Mesodermal cell (in vitro differentiated cells): Measurements from ENCODE around the gene PTTG1IP.
"Not testable (repeated sequence)": the region's sequence is repeated elsewhere in the genome, so short reads cannot be mapped to it uniquely, and the experiment has no call there.

Experiments used
- H3K27ac ChIP-seq: 2 replicates; pipeline ENCODE4 v1.7.0; 2013; ENCODE audit warnings: mild to moderate bottlenecking, low read depth, low read length, moderate library complexity; ENCODE audit not compliant: severe bottlenecking
- H3K36me3 ChIP-seq: 2 replicates; pipeline ENCODE4 v1.7.1; 2013; ENCODE audit warnings: mild to moderate bottlenecking, low read length, moderate library complexity; ENCODE audit not compliant: control insufficient read depth, insufficient read depth
- H3K4me1 ChIP-seq: one replicate; pipeline ENCODE4 v1.7.1; 2013; ENCODE audit warnings: mild to moderate bottlenecking, low read length; ENCODE audit not compliant: insufficient read depth, control insufficient read depth, poor library complexity, severe bottlenecking
- H3K4me3 ChIP-seq: 2 replicates; pipeline ENCODE4 v1.7.0; 2013; ENCODE audit warnings: low read length, control low read depth, mild to moderate bottlenecking; ENCODE audit not compliant: insufficient read depth, poor library complexity, severe bottlenecking; ENCODE audit errors: extremely low read depth
- H3K9me3 ChIP-seq: 2 replicates; pipeline ENCODE4 v1.7.1; 2013; ENCODE audit warnings: mild to moderate bottlenecking, low read length, moderate library complexity; ENCODE audit not compliant: control insufficient read depth
- WGBS, 2 experiments: methylation state at CpG; one replicate each; pipeline ENCODE4 v1.1.5; 2013; ENCODE audit warnings: missing lambda C conversion rate in 2 of 2; ENCODE audit not compliant: insufficient coverage in 2 of 2; 5-methylcytosine and 5-hydroxymethylcytosine counted together

PTTG1IP gene

DNA sequence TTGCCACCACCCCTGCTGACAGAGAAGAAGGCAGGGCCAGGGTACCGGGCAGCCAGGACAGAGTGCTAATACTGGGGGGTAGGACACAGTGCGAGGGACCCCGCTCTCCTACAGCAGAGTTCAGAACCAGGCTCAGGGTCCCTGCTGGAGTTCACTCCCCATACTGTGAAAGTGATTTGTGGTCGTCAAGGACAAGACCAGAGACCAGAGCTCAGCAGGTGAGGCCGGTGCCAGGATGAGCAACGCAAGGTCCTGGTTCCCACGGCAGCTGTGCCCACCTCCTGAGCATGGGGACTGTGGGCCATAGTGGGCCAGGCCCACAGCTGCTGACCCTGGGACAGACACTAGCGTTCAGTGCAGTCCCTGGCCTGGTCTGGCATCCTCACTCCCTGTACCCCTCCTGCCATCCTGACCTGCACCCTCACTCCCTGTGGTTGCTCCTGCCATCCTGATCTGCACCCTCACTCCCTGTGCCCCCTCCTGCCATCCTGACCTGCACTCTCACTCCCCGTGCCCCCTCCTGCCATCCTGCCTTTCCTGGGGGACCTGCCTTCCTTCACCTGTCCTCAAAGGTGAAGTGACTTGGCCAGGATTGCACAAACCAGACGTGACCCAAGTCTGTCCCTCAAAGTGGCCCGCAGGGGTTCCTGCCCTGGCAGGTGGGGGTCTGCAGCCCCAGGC lies 13.8 kb upstream of the PTTG1IP start:
- WGBS, 2 experiments: 88 to 92% methylated on average over 11 of the region's 11 CpGs
- Histone ChIP-seq H3K4me1 (no peaks in the 10 kb centered on the region), H3K27ac (no peak overlapping the region), H3K36me3 (no peaks in the 10 kb centered on the region), H3K9me3 (no peaks in the 10 kb centered on the region), H3K4me3 (no peak overlapping the region)

DNA sequence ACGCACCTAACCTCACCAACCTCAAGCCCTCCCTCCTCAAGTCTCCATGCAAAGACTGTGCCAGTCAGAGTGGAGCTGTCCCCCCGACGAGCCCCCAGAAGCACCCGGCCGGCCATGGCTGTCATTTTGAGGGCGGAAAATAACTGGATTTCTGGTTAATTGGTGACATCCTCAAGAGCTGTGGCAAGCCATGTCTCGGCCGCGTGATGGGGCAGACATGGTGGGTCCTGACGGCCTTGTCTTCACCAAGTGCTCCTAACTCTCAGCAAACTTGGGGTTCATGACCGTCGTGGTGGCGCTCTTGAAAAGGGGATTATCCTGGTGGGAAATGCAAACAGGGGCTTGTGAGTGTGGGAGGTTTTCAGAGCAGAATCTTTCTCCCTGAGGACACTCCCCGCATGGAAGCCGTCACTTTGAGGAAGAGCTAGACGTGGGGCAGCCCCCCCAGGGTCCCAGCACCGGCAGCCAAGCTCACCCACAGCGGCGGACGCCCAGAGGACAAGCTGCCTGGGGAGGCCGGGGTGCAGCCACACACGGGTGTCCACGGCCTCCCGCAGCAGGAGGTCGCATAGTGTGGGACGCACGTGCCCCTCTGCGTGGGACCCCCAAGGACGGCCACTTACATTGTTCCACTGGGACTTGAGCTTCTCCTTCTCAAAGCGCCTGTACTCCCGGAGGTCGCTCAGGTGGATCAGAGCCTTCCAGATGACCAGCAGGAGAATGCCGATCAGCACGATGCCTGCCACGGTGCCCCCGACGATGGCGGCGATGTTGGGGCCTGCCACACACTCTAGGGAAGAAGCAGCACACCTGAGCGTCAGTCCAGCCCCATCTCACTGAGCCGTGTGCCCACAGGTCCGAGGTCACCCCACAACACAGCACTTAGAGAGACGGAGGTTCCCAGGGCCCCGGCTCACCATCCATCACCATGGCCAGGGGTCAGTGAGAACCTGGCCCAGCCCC lies 12.9 kb upstream of the PTTG1IP start:
- 93% methylated on average over 35 to 41 of the region's 44 CpGs for WGBS, 2 experiments
- no peak overlapping the region for H3K4me3 ChIP-seq
- peaks cover 1% of the 10 kb centered on the region for H3K4me1 ChIP-seq
- no peaks in the 10 kb centered on the region for H3K36me3 ChIP-seq
- no peak overlapping the region for H3K27ac ChIP-seq
- H3K9me3 ChIP-seq: no peaks in the 10 kb centered on the region

DNA sequence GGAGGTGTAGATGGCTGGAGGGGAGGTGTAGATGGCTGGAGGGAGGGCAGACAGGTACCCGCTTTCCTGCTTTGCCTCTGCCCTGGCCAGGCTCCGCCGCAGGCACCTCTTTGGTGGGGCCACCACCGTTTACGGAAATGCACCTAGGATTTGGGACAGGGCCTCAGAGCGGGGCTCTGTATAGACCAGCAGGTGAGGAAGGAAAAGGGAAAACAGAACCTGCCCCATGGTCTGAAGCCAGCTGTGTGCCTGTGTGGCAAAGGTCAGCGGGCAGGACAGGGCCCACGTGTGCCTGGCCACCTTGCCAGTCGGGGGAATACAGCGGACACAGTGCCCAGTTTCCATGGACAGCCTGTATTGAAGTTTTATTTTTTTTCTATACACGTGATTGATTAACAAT lies 12.1 kb upstream of the PTTG1IP start:
- H3K4me1 ChIP-seq: peaks cover 8% of the 10 kb centered on the region
- 87 to 92% methylated on average over 8 to 10 of the region's 11 CpGs for WGBS, 2 experiments

DNA sequence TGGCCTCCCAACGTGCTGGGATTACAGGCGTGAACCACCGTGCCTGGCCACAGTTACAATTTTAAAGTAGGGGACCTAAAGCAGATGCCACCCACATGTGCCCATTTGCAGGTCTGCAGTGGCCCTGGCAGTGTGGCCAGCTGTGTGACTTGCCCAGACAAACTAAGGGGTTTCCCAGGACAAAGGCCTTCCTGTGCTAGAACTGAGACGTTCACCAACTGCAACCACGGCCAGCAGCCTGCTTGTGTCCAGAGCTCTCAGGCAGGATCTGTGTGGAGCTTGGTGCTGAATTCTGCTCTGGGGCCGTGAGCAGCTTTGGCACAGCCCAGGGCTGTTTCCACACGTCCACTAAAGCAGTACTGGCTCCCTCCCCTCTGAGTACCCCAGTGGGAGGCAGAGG lies 10.6 kb upstream of the PTTG1IP start:
- H3K4me1 ChIP-seq: peaks cover 8% of the 10 kb centered on the region
- WGBS, 2 experiments: 84% methylated on average over 5 to 7 of the region's 7 CpGs
- H3K9me3 ChIP-seq: no peaks in the 10 kb centered on the region
- no peaks in the 10 kb centered on the region for H3K36me3 ChIP-seq
- no peak overlapping the region for H3K27ac ChIP-seq
- no peak overlapping the region for H3K4me3 ChIP-seq

More for the DNA sequence above, 12.1 kb upstream of the PTTG1IP start:
- H3K4me3 ChIP-seq: no peak overlapping the region
- H3K36me3 ChIP-seq: no peaks in the 10 kb centered on the region
- H3K27ac ChIP-seq: no peak overlapping the region
- H3K9me3 ChIP-seq: no peaks in the 10 kb centered on the region

DNA sequence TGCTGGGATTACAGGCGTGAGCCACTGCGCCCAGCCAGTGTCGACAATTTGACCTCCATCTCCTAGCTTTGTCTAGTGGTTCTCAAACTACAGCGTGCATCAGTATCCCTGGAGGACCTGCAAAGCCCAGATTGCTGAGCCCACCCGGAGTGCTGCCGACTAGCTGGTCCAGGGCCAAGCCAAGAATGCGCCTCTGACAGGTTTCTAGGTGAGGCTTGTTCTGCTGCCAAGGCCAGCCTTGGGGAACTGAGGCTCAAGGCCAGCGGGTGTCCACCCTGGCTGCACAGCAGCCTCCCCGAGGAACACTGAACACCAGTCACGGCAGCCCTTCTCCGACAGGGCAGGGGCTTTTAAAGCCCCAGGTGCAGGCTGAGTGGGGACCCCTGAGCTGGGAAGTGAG lies 9.8 kb upstream of the PTTG1IP start:
- Histone ChIP-seq H3K9me3 (no peaks in the 10 kb centered on the region), H3K4me3 (no peak overlapping the region), H3K4me1 (peaks cover 8% of the 10 kb centered on the region), H3K36me3 (no peaks in the 10 kb centered on the region), H3K27ac (no peak overlapping the region)
- WGBS, 2 experiments: 90 to 92% methylated on average over 11 of the region's 11 CpGs

DNA sequence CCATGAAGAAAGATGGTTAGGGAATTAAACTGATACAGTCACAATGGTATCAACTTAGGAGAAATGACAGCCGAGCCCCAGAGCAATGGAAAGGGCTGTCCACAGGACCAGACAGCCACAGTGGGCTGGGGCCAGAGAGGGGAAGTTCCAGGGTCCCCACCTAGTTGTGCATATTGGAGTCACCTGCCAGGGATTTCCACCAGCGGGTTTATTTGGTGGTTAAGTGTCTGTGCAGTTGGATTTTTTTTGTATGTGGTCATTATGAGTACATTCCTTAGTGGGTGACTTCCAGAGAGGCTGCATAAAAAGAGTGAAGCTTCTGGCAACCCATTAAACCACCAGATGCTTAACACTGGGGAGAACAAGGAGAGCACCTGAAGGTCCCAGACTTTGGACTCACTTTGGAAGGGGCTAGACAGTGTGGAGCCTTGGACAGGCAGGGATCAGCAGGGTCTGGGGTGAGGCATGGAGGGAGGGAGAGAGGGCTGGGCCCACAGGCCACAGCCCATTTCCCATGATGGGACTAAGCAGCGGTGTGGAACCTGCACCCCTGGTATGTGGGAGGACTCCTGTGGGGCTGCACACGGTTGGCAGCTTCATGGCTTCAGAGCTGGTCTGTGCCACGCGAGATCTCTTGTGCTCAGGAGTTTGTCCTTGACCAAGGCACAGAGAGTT lies 7.8 kb upstream of the PTTG1IP start:
- WGBS, 2 experiments: 92 to 99% methylated on average over 5 of the region's 6 CpGs
- Histone ChIP-seq H3K9me3 (no peaks in the 10 kb centered on the region), H3K4me3 (no peak overlapping the region), H3K27ac (no peak overlapping the region), H3K4me1 (peaks cover 8% of the 10 kb centered on the region), H3K36me3 (no peaks in the 10 kb centered on the region)

DNA sequence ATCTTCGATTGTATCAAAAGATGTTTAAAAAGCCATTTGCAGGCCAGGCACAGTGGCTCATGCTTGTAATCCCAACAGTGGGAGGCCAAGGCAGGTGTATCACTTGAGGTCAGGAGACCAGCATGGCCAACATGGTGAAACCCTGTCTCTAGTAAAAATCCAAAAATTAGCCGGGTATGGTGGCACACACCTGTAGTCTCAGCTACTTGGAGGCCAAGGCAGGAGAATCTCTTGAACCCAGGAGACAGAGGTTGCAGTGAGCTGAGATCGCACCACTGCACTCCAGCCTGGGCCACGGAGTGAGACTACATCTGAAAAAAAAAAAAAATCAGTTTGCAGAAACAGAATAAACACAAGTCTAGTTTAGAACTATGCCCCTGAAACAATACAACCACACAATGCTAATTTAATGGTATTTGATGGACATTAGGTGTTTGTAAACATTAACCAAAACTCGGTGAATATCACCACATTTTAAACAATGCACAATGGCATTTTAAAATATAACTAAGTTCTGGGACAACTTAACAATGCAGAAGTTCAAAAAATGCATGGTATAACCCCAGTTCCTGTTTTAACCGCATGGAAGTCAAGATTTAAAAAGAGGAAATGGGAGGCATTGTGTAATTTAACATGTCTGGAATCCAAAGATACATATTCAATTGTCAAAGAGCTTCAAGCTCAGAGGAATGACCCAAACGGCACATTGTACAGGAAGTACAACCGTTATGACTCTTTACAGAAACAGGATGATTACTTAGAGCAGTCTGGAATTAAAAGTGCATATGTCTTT lies 7.1 kb upstream of the PTTG1IP start:
- WGBS, 2 experiments: 92 to 93% methylated on average over 5 to 6 of the region's 8 CpGs

DNA sequence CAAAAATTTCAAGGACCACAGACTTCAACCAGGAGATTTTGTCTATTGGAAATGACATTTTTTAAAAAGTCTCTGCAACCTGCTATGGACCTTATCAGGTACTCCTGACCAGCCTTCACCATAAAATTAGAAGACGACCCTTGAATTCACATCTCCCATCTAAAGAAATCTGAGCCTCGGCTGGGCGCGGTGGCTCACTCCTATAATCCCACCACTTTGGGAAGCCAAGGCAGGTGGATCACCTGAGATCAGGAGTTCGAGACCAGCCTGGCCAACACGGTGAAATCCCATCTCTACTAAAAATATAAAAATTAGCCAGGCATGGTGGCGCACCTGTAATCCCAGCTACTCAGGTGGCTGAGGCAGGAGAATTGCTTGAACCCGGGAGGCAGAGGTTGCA lies 5.7 kb upstream of the PTTG1IP start:
- H3K9me3 ChIP-seq, H3K36me3 ChIP-seq, H3K27ac ChIP-seq, H3K4me3 ChIP-seq: not testable (repeated sequence)
- H3K4me1 ChIP-seq: peaks cover 12% of the 10 kb centered on the region
- WGBS, 2 experiments: 93% methylated on average over 7 of the region's 8 CpGs

More for the DNA sequence above, 7.1 kb upstream of the PTTG1IP start:
- H3K4me3 ChIP-seq: no peak overlapping the region
- H3K9me3 ChIP-seq: no peaks in the 10 kb centered on the region
- no peak overlapping the region for H3K27ac ChIP-seq
- no peaks in the 10 kb centered on the region for H3K36me3 ChIP-seq
- H3K4me1 ChIP-seq: peaks cover 8% of the 10 kb centered on the region

DNA sequence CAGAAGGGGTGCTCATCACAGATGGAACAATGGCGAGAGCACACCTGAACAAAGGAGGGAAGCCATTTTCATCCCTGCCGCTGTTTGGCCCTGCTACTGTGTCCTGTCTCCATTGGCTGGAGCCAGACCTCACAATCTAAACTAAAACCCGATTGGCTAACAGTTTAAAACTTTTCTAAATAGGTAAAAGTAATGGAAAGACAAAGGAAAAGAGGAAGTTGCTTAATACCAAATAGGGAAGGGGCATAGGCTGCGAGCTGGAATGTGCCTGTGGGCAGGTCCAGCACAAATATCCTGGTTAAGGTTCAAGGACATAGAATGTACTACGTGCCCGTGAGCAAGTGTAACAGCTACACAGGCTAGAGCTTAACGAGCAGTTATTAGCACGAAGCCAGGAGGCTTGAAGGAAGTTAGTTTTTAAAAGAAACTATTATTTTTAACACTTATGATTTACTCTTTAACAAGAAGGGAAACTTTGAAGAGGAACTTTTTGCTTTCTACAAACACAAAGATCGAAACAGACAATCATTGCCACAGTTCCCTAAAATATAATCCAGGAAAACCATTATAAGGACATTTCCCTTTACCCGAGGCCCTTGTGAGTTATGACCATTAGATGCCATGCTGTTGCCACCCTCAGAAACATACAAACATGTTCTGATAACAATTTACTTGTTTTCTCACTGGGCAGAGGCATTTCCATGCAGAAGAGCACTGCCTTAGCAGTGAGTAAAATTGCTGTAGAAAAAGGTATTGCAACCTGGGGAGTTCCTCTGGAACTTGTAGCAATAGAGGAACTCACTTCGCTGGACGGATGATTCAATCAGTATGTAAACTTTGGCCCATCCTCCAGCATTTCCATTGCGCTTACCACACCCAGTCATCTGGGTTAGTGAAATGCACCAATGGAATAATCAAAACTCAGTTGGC lies 4.8 kb upstream of the PTTG1IP start:
- 87 to 92% methylated on average over 7 of the region's 13 CpGs for WGBS, 2 experiments
- H3K4me3 ChIP-seq: no peak overlapping the region
- no peaks in the 10 kb centered on the region for H3K9me3 ChIP-seq
- H3K27ac ChIP-seq: no peak overlapping the region
- H3K4me1 ChIP-seq: peaks cover 12% of the 10 kb centered on the region
- no peaks in the 10 kb centered on the region for H3K36me3 ChIP-seq
